ENCODE measurements around the gene IRF3.
"Not testable (repeated sequence)": the region's sequence is repeated elsewhere in the genome, so short reads cannot be mapped to it uniquely, and the experiment has no call there.

Gene IRF3

DNA sequence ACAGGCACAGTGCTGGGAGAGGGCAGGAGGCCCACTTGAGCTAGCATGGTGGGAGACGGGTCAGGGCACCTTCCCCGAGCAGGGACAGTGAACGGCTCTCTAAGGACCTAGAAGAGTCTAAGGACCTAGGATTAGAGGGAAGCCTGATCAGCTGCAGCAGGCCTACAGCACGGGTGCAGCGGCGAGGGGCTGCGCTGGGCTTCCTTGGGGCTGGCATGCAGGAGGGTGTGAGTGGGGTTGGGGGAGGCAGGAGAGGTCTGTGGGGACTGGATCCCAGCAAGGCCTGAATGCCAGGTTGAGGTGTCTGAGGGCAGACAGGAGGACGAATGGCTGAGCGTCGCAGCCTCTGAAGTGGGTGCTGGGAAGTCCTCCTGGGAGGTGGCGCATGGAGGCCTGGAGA lies 20.1 kb downstream of the IRF3 start:
- no peak for DNase-seq

DNA sequence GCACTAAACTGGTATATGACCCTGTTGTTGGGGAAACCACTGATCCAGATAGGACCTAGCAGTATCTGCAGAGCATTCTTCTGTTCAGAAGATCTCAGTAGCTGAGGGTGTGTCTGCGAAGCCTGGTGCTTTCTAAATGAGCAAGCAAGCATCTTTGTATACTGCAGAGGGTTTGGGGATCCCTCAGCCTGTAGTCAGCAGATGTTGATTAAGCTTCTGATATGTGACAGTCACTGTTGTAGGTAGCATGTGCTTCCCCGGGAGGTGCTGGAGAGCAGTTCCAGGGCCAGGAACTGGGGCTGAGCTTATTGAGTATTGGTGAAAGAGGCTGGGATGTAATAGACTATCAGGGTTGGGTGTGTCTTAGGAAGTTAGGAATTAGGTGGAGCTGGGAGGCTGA lies 22.2 kb downstream of the IRF3 start:
- peak in 1 of 5 donors; percentile 50 for DNase-seq

DNA sequence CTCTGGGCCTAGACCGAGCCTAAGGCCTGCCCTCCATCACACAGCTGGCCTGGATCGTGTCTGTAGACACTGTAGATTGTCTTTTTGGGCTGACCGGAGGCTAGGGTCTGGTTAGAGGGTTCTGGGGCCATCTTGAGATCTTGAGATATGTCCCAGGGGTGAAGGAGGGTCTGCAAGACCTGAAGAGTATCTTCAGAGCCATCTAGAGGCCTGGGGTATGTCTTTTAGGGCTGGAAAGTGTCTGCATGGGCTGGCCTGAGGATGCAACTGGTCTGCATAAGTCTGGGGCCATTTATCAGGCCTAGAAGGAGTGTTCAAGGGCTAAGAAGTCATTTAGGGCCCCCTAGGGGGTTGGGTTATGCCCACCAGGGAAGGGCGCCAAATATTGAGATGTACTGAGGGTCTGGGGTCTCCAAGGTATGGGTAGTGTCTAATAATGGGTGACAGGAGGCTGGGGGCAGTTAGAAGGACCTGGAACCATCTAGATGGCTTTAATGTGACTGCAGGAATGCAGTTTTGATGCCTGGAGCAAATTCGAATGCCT lies 23.1 kb downstream of the IRF3 start:
- DNase-seq = no peak

DNA sequence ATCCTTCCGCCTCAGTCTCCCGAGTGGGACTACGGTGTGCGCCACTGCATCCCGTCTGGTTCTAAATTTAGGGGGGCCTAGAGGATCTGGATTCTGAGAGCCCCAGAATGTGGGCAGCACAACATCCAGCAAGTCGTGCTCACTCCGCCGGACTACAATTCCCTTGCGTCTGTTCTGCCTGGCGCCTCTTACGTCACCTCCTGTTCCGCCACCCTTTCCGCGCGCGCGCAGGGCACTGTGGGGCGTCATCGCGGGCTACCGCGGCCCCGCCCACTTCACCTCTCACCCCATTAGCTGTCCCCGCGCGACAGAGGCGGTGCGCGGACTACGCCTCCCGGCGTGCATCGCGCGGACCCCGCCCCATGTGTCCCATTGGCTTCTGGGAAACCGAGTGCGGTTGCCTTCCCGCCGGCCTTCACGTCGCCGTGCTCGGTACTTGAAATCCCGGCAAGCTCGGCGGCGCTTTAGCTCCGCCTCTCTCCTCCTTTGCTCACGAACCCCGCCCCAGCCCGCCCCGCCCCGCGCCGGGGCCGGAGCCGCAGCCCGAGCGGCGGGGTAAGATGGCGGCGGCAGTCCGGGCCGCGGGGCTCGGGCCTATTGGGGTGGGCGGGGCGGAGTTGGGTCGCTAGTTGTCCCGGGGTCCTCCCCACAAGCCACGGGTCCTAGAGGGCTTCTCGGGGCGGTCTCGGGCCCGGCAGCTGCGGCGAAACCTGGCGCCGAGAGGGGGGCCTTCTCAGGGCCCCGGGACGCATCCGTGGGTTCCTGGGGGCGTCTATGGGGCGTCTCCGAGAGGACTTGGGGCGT lies 23.8 kb downstream of the IRF3 start, which contains the start of gene SCAF1:
TSS of gene SCAF1 (plus strand) at position 522 of the 804 bp plus-strand sequence. CDS start 2,818 bp downstream, outside the sequence.
- peak; percentile 98 to 100 (median 99) for DNase-seq

DNA sequence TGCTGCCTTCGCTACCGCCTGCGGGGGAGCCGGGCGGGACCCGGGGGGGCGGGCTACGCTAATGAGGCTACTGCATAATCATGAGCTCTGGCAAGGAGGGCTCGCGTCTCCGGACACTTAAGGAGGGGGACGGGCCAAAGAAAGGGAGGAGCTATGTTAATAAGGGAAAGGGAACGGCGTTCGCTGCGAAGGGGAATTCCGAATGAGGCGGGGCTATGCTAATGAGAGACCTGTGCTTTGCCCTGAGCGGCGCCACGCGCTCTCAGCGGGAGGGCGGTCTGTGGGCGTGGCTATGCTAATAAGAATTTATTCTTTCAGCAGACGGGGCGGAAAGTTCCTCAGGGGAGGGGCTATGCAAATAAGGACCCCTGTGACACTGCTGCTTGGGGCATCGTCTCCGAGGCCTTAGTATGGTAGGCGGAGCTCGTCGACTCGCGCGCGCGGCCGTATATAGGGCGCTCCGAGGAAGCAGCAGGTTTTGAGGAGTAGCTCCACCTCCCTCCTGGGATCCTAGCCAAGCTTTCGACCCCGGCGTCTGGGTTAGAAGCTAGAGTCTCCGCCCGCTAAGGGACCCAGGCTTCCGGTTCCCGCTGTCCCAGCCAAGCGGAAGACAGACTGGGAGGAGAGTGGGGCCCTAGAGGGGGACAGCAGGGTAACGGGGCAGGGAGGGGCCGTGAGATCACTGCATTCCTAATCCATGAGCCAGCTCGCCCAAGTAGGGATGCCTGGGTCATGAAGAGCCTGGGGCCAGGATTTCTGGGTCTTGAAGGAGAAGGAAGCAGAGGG lies 25.4 kb downstream of the IRF3 start, which contains the start of gene RRAS:
TSS of gene RRAS (minus strand) at position 31 of the 786 bp plus-strand sequence. CDS start 45 bp downstream, outside the sequence.
- peak; percentile 99 to 100 (median 100) for DNase-seq

DNA sequence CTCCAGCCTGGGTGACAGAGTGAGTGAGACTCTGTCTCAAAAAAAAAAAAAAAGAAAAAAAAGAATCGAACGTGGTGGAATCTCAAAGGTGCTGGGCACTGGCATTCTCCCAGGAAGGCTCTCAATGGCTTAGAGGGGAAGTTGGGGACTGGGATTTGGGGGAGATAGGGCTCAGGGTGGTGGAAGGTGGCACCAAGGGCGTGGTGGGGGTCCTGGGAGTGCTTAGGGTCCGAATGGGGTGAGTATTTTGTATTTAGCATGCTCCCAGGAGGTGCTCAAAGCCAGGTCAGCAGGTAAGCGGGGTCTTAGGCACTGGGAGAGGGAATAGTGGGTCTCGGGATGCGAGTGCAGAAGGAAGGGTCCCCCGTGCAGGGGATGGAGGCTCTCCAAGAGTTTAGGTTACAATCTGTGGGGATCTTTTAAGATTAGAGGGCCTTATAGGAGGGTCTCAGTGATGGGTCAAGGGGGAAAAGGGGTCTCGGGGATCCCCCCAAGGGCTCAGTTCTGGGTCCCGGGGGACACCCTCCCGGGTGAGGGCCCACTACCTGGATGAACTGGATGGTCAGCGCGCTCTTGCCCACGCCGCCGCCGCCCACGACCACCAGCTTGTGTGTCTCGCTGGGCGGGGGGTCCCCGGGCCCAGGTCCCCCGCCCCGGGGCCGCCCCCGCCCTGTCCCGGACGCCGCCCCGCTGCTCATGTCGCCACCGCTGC lies 26.1 kb downstream of the IRF3 start:
- no peak for DNase-seq

DNA sequence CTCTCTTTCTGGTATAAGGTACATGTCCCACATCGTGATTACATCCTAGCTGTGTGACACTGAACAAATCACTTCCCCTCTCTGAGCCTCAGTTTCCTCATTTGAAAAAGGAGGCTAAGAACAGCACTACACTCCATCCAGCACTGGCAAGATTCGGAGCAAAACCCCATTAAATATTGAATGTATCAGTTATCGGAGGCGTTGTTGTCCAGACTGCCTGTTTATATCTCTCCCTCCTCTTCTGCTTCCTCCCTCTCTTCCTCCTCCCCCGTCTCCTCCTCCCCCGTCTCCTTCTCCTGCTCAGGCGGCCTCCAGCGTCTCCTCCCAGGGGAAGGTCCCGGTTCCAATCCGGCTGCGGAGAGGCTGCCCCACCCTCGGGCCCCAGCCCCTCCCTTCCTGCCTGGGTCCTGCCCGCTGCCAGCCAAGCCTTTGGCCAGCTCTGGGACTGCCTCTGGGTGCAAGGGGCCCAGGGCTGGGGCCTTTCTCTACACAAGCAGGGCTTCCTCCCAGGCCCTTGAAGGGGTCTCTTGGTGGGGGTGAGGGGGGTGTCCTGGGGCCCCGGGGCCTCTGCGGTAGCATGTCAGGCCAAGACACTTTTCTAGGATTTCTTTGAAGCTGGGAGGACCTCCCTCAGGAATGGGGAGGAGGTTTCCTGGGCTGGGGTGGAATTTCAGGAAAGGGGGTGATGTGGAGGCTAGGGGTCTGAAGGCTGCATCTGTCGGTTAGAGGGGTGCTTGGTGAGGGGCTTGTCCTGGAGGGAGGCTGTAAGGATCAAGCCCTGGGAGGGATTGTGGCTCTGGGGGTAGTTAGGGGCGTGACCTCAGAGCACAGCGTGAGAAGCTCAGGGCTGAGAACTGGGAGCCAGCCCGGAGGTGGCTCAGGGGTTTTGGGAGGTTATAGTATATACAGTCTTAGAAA lies 27.6 kb downstream of the IRF3 start:
- DNase-seq = no peak

DNA sequence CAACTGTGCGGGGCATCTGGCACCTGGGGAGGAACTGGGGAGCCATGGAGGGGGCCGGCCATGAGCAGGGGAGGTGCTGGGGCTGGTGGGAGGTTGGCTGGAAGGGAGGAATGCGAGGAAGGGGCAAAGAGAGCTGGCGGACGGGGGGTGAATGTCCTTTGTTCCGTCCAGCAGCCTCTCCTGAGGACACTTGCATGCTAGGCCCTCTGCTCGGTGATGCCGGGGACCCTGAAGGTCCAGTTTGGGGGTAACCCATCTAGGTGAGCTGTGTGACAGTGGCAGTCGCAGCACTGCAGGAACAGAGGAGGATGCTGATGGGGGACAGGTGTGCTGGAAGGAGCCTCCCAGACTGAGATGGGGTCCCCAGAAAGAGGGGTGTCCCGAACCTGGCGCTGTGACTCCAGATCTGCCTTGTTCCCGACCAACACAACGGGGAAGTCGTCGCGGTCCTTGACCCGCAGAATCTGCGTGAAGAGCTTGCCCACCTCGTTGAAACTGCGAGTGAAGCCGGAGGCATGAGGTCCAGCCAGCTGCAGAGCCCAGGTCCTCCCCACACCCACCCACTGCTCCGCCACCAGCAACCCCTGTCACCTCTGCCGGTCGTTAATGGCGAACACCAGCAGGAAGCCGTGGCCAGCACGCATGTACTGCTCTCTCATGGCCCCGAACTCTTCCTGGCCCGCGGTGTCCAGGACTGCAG lies 29.3 kb downstream of the IRF3 start:
- no peak for DNase-seq

DNA sequence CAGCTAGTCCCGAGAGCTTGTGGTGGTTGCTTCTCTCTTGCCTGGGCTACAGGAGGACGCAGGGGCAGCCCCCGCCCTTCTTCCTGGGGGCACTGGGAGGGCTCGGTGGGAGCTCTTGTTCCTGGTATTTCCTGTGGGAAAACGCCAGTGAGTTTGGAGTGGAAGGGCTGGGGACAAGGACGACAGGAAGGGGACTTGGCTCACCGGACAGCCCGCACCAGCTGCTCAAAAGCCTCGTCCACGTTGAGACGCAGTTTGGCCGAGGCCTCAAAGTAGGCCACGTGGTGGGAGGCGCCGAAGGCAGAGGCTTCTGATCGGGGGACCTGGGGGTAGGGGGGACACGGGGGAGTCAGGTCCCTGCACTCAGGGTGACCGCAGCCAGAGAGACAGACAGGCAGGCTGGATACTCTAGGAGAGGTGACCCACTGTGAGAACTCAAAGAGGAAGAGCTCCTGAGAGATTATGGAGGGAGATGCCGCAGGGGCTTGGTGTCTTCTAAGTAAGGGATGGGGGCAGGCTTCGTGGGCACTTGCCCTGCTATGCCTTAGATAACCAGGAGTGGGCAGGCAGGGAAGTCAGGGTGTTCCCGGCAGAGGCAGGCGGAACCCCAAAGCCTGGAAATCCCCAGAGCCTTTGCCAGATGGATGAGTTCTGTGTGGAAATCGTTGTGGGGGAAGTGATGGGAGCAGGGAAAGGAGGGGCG lies 30.0 kb downstream of the IRF3 start:
- no peak for DNase-seq

DNA sequence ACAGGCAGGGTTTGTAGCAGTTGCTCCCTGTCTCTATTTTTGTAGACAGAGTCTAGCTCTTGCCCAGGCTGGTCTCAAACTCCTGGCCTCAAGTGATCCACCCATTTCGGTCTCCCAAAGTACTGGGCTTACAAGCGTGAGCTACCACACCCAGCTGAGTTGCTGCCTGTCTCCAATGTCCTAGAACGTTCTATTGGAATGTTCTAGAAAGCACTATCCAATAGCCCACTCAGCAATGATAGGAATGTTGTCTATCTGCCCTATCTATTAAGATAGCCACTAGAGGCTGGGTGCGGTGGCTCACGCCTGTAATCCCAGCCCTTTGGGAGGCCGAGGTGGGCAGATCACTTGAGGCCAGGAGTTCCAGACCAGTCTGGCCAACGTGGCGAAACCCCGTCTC lies 32.4 kb downstream of the IRF3 start:
- DNase-seq = not testable (repeated sequence)

DNA sequence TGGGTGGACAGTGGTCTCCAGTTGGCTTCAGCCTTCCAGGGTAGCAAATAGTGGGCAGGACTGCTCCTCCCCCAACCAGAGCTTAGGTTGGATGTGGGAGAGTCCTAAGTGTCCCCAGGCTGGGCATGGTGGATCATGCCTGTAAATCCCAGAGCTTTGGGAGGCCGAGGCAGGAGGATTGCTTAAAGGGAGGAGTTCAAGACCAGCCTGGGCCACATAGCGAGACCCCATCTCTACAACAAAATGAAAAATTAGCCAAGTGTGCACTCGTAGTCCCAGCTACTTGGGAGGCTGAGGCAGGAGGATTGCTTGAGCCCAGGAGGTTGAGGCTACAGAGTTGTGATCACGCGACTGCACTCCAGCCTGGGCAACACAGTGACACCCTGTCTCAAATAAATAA lies 33.1 kb downstream of the IRF3 start:
- no peak for DNase-seq

DNA sequence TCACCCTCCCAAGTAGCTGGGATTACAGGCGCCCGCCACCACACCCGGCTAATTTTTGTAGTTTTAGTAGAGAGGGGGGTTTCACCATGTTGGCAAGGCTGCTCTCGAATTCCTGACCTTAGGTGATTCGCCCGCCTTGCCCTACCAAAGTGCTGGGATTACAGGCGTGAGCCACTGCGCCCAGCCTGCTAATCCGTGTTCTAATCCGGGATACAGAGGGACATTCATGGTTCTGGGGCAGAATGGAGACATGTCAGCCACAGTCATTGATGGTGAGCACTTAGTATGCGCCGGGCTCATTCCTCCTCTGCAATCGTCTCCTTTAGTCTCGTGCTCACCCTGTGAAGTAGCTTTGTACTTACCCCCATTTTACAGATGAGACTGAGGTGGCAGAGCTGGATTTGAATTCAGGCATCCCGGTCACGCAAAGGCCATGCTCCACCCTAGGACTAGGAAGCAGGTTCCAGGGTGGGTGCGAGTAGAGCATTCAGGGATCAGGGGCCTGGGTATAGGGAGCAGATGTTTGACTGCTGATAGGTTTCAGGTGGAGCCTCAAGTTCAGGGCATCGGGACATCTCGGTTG lies 34.0 kb downstream of the IRF3 start:
- DNase-seq = no peak

DNA sequence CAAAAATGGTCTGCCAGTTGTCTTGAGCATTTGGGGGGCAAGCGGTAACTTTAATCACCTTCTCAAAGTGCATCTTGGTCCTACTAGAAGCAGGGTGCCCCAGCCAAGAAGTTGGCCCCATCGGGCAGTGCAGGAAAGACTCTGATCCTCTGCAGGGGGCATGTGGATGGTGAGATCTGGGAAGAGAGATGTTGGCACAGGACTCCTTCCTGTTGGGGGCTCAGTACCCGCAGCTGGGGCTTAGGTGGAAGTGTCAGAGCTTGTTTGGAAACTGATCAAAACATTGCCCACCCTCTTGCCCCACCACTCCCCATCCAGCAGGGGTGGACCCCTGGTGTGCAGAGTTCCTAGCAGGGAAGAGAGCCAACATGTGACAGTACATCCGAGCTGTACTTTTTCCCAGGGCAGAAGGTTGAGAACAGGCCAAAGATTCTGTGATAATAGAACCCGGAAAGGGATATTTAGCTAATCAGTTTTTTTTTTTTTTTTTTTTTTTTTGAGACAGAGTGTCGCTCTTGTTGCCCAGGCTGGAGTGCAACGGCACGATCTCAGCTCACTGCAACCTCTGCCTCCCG lies 34.6 kb downstream of the IRF3 start:
- no peak for DNase-seq

DNA sequence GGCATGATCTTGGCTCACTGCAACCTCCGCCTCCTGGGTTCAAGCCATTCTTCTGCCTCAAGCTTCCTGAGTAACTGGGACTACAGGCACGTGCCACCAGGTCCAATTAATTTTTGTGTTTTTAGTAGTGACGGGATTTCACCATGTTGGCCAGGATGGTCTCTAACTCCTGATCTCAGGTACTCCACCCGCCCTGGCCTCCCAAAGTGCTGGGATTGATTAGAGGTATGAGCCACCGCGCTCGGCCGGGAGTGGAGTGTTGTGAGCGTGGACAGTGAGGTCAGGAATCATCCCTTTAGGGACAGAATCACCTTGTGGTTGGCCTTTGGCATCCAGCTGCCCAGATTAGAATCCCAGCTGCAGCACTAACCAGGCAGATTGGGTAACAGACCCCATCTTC lies 36.0 kb downstream of the IRF3 start:
- DNase-seq = no peak

DNA sequence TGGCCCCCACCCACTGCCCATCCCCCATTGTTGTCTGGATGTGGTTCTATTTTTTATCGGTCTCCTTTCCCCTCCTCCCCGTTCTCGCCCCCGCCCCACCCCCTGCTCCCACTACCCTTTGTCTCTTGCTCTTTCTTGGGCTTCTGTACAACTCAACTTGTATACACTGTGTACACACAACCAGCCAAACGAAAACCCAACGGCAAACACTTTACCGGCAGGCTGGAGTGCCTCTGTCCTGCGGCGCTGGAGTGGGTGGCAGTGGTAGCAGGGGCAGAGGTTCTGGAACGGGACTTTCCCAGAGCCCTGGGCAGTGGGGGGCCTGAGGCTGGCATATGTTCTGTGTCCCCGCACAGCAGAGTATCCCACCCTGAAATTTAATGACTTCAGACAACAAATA lies 39.4 kb downstream of the IRF3 start:
- no peak for DNase-seq

DNA sequence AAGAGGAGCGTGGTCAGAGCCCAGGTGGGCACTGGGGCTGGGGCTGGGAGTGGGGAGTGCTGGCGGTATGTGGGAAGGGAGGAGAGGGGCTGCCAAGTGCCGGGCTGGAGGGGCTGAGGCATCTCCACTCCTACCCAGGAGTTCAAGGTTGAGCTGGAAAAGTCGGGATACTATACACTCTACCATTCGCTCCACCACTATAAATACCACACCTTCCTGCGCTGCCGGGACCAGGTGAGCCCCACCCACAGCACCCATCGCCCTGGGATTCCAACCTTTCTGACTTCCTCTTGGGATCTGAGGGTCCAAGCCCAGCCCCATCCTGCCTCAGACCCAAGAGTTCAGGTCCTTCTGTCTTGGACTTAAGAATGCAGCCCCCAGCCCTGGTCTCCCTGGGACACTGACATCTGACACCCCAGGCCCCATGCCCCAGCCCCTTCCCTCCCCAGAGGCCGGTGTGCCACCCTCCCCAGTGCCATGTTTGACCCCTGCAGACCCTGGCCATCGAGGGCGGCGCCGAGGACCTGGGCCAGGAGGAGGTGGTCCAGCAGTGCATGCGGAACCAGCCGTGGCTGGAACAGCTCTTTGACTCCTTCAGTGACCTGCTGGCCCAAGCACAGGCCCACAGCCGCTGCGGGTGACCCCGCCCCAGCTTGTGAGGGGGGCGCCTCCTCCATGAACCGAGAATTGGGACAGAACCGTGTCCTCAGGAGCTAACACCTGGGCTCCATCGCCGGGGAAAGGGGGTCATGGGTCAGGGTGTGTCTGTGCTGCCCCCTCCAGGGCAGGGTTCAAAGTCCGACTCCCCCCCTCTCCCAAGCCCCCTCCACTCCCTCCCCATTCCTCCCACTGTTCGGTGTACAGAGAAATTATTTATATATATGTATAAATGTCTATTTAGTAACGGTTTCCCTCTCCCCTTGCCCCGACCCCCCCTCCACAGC lies 40.4 kb downstream of the IRF3 start:
- DNase-seq = no peak

DNA sequence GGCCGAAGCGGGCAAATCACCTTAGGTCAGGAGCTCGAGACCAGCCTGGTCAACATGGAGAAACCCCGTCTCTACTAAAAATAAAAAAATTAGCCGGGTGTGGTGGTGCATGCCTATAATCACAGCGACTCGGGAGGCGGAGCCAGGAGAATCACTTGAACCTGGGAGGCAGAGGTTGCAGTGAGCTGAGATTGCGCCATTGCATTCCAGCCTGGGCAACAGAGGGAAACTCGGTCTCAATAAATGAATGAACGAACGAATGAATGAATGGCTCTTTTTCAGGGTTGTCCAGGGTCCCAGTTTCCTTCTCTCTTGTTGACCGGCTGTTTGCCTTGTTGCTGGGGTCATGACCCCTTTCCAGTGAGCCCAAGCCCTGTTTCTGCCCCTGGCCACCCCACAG lies 47.8 kb downstream of the IRF3 start:
- DNase-seq = not testable (repeated sequence)

DNA sequence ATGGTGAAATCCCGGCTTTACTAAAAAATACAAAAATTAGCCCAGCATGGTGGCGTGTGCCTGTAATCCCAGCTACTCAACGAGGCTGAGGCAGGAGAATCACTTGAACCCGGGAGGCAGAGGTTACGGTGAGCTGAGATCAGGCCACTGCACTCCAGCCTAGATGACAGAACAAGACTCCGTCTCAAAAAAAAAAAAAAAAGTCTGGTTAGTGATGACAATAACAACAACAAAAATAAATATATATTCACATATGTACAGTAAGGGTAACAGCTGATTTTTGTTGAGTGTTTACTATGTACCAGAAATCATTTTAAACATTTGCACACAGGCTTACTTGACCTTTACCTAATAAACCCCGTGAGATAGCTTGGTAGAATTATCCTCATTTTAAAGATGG lies 48.7 kb downstream of the IRF3 start:
- no peak for DNase-seq

DNA sequence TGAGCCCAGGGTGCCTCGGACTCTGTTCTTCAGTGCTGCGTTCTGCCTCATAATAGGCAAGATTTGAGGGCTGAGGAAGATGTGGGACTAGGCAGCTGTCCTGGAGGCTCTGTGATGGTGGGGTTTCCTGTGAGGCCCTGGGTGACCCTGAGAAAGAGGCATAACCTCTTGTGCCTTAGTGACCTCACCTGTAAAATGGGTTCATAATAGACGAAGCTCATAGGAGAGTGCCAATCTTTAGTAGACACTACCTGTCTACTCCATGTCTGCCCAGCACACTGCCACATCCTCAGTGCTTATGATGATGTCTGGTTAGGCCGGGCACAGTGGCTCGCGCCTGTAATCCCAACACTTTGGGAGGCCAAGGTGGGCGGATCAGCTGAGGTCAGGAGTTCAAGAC lies 49.1 kb downstream of the IRF3 start:
- no peak for DNase-seq
